ENCODE data around the gene CAB39L. TPM values are rescaled to one million over a fixed set of nuclear protein-coding genes. Genes with fewer than 3 reads are reported as not detected.

The CAB39L gene
- total and polyA plus RNA-seq, 2 donors (not counting 3 experiments of a cell fraction or from before 2014, with no cell fraction given): 3.1 to 7.2 TPM

- FAIRE-seq (no peak), DNase-seq (ENCODE audit: low read depth, low spot score) (no peak)
- intact Hi-C loops (cut with micrococcal nuclease): no loop called here
- H3K4me1 ChIP-seq (ENCODE audit: control insufficient read depth, extremely low read depth, insufficient read depth, low read length): no peaks in the 10 kb centered on the region
- no peak overlapping the region for H3K9ac ChIP-seq (replicated peaks; ENCODE audit: extremely low read depth, insufficient read depth, low read length)
- no peak overlapping the region for H2AFZ ChIP-seq (ENCODE audit: low read depth, low read length)
- no peaks in the 10 kb centered on the region for H3K9me1 ChIP-seq (replicated peaks; ENCODE audit: control insufficient read depth, extremely low read depth, insufficient read depth, low read length)
- BruUV-seq (replicated peaks): no TSS peak
- H3K79me2 ChIP-seq (ENCODE audit: control insufficient read depth, insufficient read depth, low read length): no peaks in the 10 kb centered on the region
- no peaks in the 10 kb centered on the region for H4K20me1 ChIP-seq (replicated peaks; ENCODE audit: control insufficient read depth, extremely low read depth, insufficient read depth, low read length)
- no peak for TF ChIP-seq EZH2 (IDR thresholded peaks at IDR 0.05; ENCODE audit: borderline replicate concordance, low read depth, low read length, severe bottlenecking)
- H3K36me3 ChIP-seq (ENCODE audit: control insufficient read depth in 2 of 2, extremely low read depth in 1 of 2, insufficient read depth in 2 of 2, low read length in 2 of 2): no peaks in the 10 kb centered on the region
- CTCF ChIA-PET: interaction anchor here (0.9 to 2.4 kb wide), 10 partner anchors 8 to 337 kb away, joined by 3 to 10 read pairs (median 4); no protein-coding TSS in a partner anchor
- H3K27me3 ChIP-seq (ENCODE audit: control insufficient read depth in 2 of 2, insufficient read depth in 2 of 2, low read length in 2 of 2): no peaks in the 10 kb centered on the region
- H3K9me3 ChIP-seq (replicated peaks; ENCODE audit: control insufficient read depth, insufficient read depth, low read length): no peaks in the 10 kb centered on the region
- dilution Hi-C loops (cut with MboI; ENCODE audit: extremely low pct_ligation_motif_present, low sequenced_read_pairs): no loop called here
- H3K4me2 ChIP-seq (ENCODE audit: insufficient read depth, low read length): no peak overlapping the region
- no peak overlapping the region for H3K27ac ChIP-seq (ENCODE audit: insufficient read depth, low read depth, low read length)
- H3K4me3 ChIP-seq (replicated peaks in 1 of 3; ENCODE audit: insufficient read depth in 1 of 3, low read depth in 1 of 3, low read length in 3 of 3): no peak overlapping the region
- POLR2A ChIA-PET: interaction anchor here (0.6 kb wide), 1 partner anchor 64 kb away, joined by 5 read pairs; no protein-coding TSS in a partner anchor
These were observed 7.9 kb downstream of the CAB39L start for GRCh38 chr13:49435992-49436391.

- no peaks in the 10 kb centered on the region for H3K27me3 ChIP-seq (ENCODE audit: control insufficient read depth in 2 of 2, insufficient read depth in 2 of 2, low read length in 2 of 2)
- H3K9me3 ChIP-seq (replicated peaks; ENCODE audit: control insufficient read depth, insufficient read depth, low read length): no peaks in the 10 kb centered on the region
- no peak overlapping the region for H3K4me3 ChIP-seq (replicated peaks in 1 of 3; ENCODE audit: insufficient read depth in 1 of 3, low read depth in 1 of 3, low read length in 3 of 3)
- H4K20me1 ChIP-seq (replicated peaks; ENCODE audit: control insufficient read depth, extremely low read depth, insufficient read depth, low read length): no peaks in the 10 kb centered on the region
- ChIA-PET POLR2A (no interaction called here), CTCF (interaction anchor here (0.7 to 1.3 kb wide), 2 partner anchors 10 to 15 kb away, joined by 3 read pairs; partner anchors contain the start of genes CAB39L and SETDB2)
- BruUV-seq (replicated peaks): no TSS peak
- H3K27ac ChIP-seq (ENCODE audit: insufficient read depth, low read depth, low read length): no peak overlapping the region
- no peak for TF ChIP-seq MYC (IDR thresholded peaks at IDR 0.05; ENCODE audit: low read depth, low read length)
- TF ChIP-seq GATA2 (IDR thresholded peaks at IDR 0.05; ENCODE audit: insufficient read depth, insufficient read length, low read depth, low read length): no peak
- no peak for TF ChIP-seq JUN (IDR thresholded peaks at IDR 0.05; ENCODE audit: borderline replicate concordance, insufficient read depth, insufficient read length, low read depth)
- TF ChIP-seq POLR2AphosphoS5 (IDR thresholded peaks at IDR 0.05; ENCODE audit: insufficient read depth, low read depth, low read length): no peak
- no peak for TF ChIP-seq CTCF (IDR thresholded peaks at IDR 0.05; ENCODE audit: extremely low read depth in 1 of 2, insufficient read depth in 1 of 2, low read depth in 1 of 2, low read length in 2 of 2)
- TF ChIP-seq FOS (IDR thresholded peaks at IDR 0.05; ENCODE audit: borderline replicate concordance, insufficient read depth, low read length): no peak
- no peak for TF ChIP-seq POLR2A (IDR thresholded peaks at IDR 0.05; ENCODE audit: low read depth, low read length)
- TF ChIP-seq MAX (IDR thresholded peaks at IDR 0.05; ENCODE audit: insufficient read depth, insufficient read length): no peak
- no peak for TF ChIP-seq EZH2 (IDR thresholded peaks at IDR 0.05; ENCODE audit: borderline replicate concordance, low read depth, low read length, severe bottlenecking)
- no peak overlapping the region for H3K4me2 ChIP-seq (ENCODE audit: insufficient read depth, low read length)
- H3K36me3 ChIP-seq (ENCODE audit: control insufficient read depth in 2 of 2, extremely low read depth in 1 of 2, insufficient read depth in 2 of 2, low read length in 2 of 2): no peaks in the 10 kb centered on the region
- FAIRE-seq (no peak), DNase-seq (ENCODE audit: low read depth, low spot score) (no peak)
- no peaks in the 10 kb centered on the region for H3K4me1 ChIP-seq (ENCODE audit: control insufficient read depth, extremely low read depth, insufficient read depth, low read length)
- H3K9ac ChIP-seq (replicated peaks; ENCODE audit: extremely low read depth, insufficient read depth, low read length): no peak overlapping the region
- H3K79me2 ChIP-seq (ENCODE audit: control insufficient read depth, insufficient read depth, low read length): no peaks in the 10 kb centered on the region
- no peaks in the 10 kb centered on the region for H3K9me1 ChIP-seq (replicated peaks; ENCODE audit: control insufficient read depth, extremely low read depth, insufficient read depth, low read length)
- intact Hi-C loops (cut with micrococcal nuclease) (no loop called here), dilution Hi-C loops (cut with MboI; ENCODE audit: extremely low pct_ligation_motif_present, low sequenced_read_pairs) (no loop called here)
- no peak overlapping the region for H2AFZ ChIP-seq (ENCODE audit: low read depth, low read length)
These were observed 14.7 kb downstream of the CAB39L start for GRCh38 chr13:49429121-49429520.

Data from endothelial cell of umbilical vein (primary cell).